ENCODE results near the gene TMEM171.

TMEM171 gene

GRCh38 chr5:73150876-73151275, 30.5 kb downstream of the TMEM171 start:
- H3K27me3 Mint-ChIP-seq (ENCODE audit: low read depth, poor library complexity) = peaks cover 18% of the 10 kb centered on the region
- H3K9me3 Mint-ChIP-seq = no peaks in the 10 kb centered on the region
- H3K36me3 Mint-ChIP-seq (ENCODE audit: low read depth) = no peaks in the 10 kb centered on the region
- H3K4me3 Mint-ChIP-seq = no peak overlapping the region
- no peak for DNase-seq
- no peak overlapping the region for H3K27ac Mint-ChIP-seq
- peaks cover 25% of the 10 kb centered on the region for H3K4me1 Mint-ChIP-seq
- TF ChIP-seq, protein P1, sequence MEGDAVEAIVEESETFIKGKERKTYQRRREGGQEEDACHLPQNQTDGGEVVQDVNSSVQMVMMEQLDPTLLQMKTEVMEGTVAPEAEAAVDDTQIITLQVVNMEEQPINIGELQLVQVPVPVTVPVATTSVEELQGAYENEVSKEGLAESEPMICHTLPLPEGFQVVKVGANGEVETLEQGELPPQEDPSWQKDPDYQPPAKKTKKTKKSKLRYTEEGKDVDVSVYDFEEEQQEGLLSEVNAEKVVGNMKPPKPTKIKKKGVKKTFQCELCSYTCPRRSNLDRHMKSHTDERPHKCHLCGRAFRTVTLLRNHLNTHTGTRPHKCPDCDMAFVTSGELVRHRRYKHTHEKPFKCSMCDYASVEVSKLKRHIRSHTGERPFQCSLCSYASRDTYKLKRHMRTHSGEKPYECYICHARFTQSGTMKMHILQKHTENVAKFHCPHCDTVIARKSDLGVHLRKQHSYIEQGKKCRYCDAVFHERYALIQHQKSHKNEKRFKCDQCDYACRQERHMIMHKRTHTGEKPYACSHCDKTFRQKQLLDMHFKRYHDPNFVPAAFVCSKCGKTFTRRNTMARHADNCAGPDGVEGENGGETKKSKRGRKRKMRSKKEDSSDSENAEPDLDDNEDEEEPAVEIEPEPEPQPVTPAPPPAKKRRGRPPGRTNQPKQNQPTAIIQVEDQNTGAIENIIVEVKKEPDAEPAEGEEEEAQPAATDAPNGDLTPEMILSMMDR (IDR thresholded peaks at IDR 0.05) = no peak

- TF ChIP-seq, protein P1 (IDR thresholded peaks at IDR 0.05) = no peak
- DNase-seq = no peak
- Mint-ChIP-seq H3K27ac (no peak overlapping the region), H3K9me3 (no peaks in the 10 kb centered on the region), H3K36me3 (ENCODE audit: low read depth) (no peaks in the 10 kb centered on the region), H3K27me3 (ENCODE audit: low read depth, poor library complexity) (peaks cover 12% of the 10 kb centered on the region), H3K4me3 (no peak overlapping the region), H3K4me1 (peaks cover 34% of the 10 kb centered on the region)
These were observed 31.5 kb downstream of the TMEM171 start for GRCh38 chr5:73151766-73152410.

- no peaks in the 10 kb centered on the region for H3K9me3 Mint-ChIP-seq
- TF ChIP-seq, protein P1 (IDR thresholded peaks at IDR 0.05) = no peak
- no peak for DNase-seq
- H3K4me3 Mint-ChIP-seq = no peak overlapping the region
- H3K27ac Mint-ChIP-seq = no peak overlapping the region
- peaks cover 42% of the 10 kb centered on the region for H3K4me1 Mint-ChIP-seq
- H3K27me3 Mint-ChIP-seq (ENCODE audit: low read depth, poor library complexity) = peaks cover 12% of the 10 kb centered on the region
- H3K36me3 Mint-ChIP-seq (ENCODE audit: low read depth) = no peaks in the 10 kb centered on the region
These were observed 32.3 kb downstream of the TMEM171 start for GRCh38 chr5:73152411-73153388.

- Mint-ChIP-seq H3K27ac (no peak overlapping the region), H3K27me3 (ENCODE audit: low read depth, poor library complexity) (peaks cover 12% of the 10 kb centered on the region), H3K4me1 (peaks cover 50% of the 10 kb centered on the region), H3K36me3 (ENCODE audit: low read depth) (no peaks in the 10 kb centered on the region), H3K4me3 (no peak overlapping the region), H3K9me3 (no peaks in the 10 kb centered on the region)
- no peak for DNase-seq
- TF ChIP-seq, protein P1 (IDR thresholded peaks at IDR 0.05) = no peak
These were observed 33.1 kb downstream of the TMEM171 start for GRCh38 chr5:73153513-73153912.

DNA sequence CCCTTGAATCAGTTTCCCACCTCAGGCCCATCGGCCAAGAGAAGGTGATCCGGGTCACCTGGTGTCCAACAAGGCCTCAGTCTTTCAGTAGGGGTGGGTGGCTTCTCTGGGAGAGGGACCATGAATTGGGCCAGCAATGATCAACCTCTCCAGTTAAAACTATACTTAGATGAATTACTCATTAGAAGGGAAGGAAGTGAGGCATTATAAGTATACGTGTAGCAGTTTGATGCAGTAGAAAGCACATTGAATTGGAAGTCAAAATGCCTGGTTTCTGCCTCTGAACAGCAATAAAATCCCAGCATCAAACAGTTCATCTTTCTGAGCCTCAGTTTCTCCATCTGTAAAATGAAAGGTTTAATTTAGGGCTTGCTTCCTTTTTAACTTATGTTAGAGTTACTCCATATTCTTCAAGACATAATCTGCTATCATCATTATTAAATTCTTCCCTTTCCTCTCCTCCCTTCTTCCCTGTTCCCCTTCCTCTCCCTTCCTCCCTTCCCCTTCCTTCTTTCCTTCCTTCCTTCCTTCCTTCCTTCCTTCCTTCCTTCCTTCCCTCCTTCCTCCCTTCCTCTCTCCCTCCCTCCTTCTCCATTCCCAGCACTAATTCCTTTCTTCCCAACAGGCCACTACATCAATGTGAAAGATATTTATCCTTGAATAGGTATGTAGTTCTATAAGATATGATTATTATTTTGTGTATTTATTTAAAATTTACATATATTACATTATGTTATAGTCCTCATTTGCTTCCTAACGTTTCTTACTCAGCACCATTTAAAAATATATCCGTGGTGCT, 34.0 kb downstream of the TMEM171 start:
- Mint-ChIP-seq H3K4me3 (no peak overlapping the region), H3K36me3 (ENCODE audit: low read depth) (no peaks in the 10 kb centered on the region), H3K27me3 (ENCODE audit: low read depth, poor library complexity) (peaks cover 12% of the 10 kb centered on the region), H3K4me1 (peaks cover 59% of the 10 kb centered on the region), H3K27ac (no peak overlapping the region), H3K9me3 (no peaks in the 10 kb centered on the region)
- TF ChIP-seq, protein P1 (IDR thresholded peaks at IDR 0.05) = no peak
- no peak for DNase-seq

Data from nephron progenitor cell (in vitro differentiated cells).